GM19193 (cell line): Measurements from ENCODE around the gene MRPL10.
A peak's percentile ranks its signal among the peaks of the same experiment; 100 is the strongest.

Experiments
- POLR2A ChIP-seq: IDR thresholded peaks from 4 replicates; pipeline ENCODE4 v1.6.1; 2011; ENCODE audit not compliant: insufficient read depth, insufficient read length; ENCODE audit errors: extremely low read depth

Gene MRPL10

DNA sequence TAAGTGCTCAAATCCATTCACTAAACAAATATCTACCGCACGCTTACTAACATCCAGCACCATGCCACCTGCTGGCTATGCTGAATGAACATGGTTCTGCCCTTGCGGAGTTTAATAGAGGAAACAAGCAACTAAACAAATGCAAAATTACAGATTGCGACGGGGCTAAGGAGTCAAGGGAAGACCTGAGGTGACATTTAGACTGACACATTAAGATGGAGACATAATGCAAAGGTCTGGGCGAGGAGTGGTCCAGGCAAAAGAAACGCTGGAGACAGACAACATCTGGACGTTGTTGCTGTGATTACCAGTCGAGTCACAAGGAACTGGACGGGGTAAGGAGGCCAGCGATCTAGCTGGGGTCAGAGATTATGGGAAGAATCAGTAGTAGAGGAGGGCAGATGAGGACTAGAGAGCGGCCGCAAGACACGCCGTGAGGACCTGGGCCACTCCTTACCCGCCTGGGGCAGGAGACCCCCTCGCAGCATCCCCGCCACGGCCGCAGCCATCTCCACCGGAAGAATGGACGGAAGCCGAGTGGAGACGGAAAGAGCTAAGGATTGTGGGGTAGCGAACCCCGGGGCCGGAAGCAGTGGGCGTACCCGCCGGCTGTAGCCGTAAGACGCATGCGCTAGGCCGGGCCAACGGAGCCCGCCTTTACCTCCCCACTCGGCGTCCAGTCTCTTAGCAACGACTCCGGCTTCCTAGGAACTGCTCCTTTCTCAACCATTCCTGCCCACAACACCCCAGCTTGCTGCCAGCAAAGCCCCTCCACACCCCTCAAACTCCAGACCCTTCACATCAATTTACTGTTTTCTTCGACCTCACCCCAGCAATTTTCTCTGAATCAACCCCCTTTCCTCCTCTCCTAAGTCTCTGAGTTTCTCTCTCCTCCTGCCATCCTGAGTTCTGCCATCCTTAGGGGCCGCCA lies at the start of gene MRPL10, which contains the start of gene LRRC46:
Gene MRPL10, minus strand, starts transcription at position 539 of the 931 bp plus-strand sequence. Its CDS starts 30 bp downstream, at position 509.
Gene LRRC46, plus strand, starts transcription at position 668 of the 931 bp plus-strand sequence. CDS start 320 bp downstream, outside the sequence.
- peak; percentile 97 for TF ChIP-seq POLR2A

GRCh38 chr17:47879776-47880454 lies 48.6 kb upstream of the MRPL10 start:
- no peak for TF ChIP-seq POLR2A

GRCh38 chr17:47879028-47879585 lies 47.8 kb upstream of the MRPL10 start:
- no peak for TF ChIP-seq POLR2A

- TF ChIP-seq POLR2A = no peak
These were observed 47.1 kb upstream of the MRPL10 start for GRCh38 chr17:47878203-47879027.

GRCh38 chr17:47877368-47878034 lies 46.2 kb upstream of the MRPL10 start:
- TF ChIP-seq POLR2A = no peak

DNA sequence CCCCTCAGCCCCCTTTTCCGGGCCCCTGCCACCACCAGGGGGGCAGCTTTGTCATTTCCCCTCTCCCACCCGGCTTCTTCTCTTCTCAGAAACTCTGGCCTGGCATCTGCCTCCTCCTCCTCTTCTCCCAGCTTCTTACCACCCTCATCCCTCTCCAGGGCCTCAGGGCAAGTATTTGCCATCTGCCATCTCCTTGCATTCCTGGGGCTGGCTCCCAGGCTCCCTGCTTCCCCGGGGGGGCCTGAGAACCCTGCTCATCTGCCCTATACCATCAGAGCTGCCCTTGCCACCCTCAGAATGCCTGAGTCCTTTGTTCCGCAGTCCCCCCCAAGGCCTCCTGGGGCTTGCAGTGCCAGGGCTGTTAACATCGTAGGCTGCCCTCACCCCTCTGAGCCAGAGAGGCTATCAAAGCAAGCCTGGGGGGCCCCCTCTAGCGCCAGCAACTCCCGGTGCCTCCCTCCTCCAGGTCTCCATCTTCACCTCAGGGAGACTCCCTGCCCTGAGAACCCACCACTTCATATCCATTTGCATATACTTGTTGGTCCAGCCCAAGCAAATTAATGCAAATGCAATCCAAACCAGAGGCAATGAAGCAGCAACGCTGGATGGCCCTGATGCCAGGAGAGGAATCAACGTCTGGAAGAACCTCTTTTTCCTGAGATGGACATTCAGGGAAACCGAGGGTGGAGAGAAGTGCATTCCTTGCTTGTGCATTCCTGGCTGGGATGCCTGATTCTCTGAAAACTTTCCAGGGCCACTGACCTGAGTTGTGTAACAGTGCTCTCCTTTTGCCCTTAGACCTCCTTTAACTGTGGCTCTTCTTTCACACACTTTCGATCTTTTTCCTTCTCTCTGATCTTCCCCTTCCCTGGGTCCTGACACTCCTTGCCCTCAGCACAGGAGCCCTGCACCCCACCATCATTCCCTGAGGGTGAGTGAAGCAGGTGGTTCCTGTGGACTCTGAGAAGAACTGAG lies 44.0 kb upstream of the MRPL10 start:
- TF ChIP-seq POLR2A = no peak

- TF ChIP-seq POLR2A = no peak
These were observed 42.1 kb upstream of the MRPL10 start for GRCh38 chr17:47873200-47874090.

DNA sequence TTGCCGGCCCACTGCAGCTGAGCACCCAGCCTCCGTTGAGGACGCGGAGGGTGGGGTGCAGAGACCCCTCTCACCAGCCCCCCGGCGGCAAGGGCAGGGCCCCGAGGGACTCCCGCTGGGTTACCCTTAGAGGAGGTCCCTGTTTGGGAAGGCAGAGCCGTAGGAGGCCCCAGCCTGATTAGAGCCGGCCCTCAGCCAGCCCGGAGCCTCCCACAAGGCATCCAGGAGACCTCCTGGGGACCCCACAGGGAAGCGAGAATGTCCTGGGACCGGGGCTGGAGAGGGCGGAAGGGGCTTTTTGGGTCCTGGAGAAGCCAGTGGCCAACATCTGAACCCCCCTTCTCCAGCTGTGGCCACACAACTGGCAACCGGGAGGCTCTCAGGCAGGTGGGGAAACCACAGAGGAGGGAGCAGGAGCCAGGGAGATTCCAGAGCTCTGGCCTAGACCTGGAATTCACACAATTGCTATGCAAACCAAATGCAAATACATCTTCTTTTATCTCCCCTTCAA lies 41.4 kb upstream of the MRPL10 start:
- TF ChIP-seq POLR2A = no peak

- TF ChIP-seq POLR2A = no peak
These were observed 40.8 kb upstream of the MRPL10 start for GRCh38 chr17:47872019-47872650.

DNA sequence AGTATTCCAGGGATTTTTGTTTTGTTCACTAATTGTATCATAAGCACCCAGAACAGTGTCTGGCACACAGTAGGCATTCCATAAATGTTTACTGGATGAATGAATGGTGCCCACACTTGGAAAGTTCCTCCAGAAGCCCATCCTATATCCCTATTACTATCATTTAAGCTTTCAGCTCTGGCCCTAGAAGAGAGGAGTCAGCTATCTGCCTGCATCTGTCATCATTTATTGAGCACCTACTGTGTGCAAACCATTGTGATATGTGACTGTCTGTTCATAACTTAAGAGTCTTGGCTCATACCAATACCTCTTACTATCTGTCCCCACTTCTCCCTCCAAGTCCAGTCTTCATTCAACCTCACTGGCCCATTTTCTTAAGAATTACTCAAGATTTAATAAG lies 39.7 kb upstream of the MRPL10 start:
- no peak for TF ChIP-seq POLR2A

- TF ChIP-seq POLR2A = no peak
These were observed 38.7 kb upstream of the MRPL10 start for GRCh38 chr17:47870056-47870455.
